Measurements from ENCODE around the gene ENC1.

Gene ENC1

DNA sequence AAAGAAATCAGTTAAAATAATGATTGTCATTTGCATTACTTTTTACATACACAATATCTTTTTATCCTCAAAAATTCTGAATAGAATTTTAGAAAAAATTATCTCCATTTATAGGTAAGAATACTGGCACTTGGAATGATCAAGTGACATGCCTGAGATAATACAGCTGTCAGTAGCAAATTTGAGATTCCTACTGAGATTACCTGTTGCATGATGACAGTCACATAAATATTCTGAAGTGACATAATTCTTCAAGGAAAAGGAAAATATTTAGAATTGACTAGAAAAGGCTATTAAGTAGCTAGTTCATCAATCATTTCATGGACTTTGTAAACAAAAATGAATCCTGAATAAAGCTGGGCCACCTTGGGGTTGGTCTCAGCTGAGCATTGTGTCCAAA lies 15.2 kb upstream of the ENC1 start:
- DNase-seq: no peak

DNA sequence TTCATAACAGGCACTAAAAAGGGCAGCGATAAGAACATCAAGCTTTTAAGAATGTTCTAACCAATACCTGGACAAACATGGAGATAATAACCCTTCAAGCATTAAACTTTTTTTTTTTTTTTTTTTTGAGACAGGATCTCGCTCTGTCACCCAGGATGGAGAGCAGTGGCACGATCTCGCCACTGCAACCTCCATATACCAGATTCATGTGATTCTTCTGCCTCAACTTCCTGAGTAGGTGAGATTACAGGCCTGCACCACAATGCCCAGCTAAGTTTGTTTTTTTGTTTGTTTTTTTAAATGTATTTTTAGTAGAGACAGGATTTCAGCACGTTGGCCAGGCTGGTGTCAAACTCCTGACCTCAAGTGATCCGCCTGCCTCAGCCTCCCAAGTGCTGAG lies 14.7 kb upstream of the ENC1 start:
- DNase-seq: no peak

DNA sequence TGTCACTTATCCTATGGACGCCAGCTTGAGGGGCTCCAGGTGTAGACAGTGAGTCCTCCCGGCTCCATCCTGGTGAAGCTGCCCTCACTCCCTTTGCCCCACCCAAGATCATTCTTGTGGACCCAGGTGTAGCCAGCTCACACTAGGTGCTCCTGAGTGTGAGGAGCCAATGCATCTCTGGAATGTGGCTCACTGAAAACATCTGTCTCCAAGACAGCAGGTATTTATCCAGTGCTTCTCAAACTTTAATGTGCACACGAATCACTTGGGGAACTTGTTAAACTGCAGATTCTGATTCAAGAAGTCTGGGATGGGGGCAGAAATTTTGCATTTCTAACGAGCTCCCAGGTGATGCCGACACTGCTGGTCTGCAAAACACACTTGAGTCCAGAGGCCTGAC lies 13.5 kb upstream of the ENC1 start:
- no peak for DNase-seq

DNA sequence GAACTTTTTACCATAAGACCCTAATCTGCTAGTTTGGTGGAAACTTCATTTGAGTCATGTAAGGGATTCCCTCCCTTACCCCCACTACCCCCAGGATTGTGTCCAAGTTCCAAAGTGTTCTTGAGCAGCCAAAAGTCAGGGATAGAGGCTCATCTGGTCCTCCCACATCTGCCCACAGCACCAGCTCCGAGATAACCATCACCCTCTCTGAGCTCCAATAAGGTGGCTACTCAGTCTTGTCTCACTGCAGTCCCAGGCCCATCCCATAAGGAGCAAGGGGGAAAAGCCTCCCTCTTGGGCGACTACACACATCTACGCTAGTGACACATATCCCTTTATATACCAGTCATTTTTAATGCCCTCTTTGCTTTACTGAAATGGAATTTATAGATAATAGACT lies 12.0 kb upstream of the ENC1 start:
- no peak for DNase-seq

DNA sequence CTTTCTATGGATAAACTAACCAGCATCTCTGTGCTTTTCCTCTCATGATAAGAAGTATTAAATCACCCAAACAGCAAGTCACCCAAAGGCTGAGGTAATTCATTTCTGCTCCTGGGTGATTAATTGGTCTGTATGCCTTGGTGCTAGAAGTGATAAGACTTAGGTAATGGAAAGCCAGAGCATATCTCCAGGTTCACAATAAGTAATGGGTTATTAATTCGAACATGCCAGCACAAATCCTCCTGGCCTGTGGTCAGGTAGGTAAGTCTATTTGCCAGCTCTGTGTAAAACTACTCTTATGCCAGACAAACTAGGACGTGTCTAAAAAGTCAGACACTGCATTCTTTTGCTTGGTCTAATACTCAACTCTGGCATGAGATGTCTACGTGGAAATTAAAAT lies 11.2 kb upstream of the ENC1 start:
- DNase-seq: no peak

DNA sequence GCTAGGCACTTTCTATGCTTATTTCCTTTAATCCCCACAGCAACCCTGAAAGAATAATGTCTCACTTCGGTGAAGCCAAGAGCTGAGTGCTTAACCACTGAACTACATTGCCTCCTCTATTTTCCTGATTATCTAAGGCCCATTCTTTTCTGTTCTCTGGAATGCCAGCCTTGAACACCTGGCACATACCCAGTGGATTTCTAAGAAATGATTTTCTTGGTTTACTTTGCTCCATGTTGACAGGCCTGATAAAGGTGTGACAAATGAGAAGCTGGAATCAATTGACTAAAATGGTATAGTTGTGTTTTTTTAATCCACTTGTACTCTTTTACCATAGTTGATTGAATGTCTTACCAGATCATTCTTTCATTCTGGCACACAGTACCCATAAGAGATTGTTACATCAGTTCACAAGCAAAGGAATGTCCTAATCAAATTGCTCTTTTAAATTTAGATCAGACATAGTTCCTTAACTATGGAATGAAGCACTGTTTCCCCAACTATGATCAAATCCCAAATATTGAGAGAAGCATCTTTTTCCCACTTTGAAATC lies 9.0 kb upstream of the ENC1 start:
- DNase-seq: no peak

DNA sequence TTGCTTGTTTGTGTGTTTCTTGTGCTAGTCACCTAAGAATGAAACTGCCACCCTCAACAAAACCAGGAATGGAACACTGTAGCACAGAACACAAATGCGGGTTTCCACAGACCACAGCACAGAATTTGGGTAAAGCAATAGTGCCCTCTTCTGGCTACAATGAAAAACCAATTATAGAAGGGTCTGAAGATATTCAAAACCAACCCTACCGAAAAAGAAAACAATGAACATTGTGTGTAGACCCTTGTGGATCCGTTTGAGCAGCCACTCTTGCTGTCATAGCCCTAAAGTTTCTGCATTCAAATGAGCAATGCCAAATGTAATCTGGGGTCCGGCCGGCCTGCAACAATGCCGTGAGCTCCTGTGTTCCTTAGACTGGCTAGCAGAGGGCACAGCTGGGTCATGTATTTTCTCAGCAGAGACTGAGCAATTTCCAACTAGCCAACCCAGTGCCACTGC lies 8.3 kb upstream of the ENC1 start:
- DNase-seq: peak; percentile 39 to 76

DNA sequence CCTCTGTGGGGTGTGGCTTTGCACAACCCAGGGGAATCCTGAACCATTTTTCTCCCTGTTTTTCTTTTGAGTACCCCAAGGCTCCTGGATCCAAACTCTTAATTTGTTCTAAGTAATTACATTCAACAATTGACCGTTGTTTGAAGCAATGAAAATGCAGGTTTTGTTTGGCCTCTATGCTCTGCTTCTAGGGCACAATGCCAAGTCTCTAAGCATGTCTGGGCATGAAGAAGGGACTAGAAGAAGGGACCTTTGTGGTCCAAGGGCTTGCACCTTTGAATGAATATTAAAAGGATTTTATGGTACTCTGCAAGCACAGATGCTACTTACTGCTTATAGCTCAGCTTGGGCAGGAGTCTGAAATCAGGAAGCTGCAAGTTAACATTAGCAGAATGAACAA lies 6.6 kb upstream of the ENC1 start:
- DNase-seq: peak; percentile 67 to 73

DNA sequence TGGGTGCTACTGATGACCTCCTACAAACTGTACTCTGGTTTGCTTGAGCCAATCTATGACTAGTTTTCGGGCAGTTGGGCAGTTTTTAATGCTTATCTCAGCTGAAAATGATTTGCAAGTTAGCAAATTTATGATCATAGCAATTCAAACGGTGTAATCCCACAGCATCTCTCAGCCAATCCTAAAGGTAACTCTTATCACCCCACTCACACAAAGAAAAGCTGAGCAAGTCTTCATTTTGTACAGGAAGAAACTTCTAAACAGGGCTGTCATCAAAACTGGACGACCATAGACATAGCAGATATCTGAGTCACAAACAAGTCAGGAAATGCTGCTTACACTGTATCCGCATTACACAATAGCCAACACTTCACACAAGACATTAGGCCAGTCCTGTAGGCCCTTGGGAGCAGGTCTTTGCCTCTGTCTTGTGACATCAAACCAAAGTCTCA lies 2.6 kb upstream of the ENC1 start:
- DNase-seq: peak in 1 of 2 experiments; percentile 6

DNA sequence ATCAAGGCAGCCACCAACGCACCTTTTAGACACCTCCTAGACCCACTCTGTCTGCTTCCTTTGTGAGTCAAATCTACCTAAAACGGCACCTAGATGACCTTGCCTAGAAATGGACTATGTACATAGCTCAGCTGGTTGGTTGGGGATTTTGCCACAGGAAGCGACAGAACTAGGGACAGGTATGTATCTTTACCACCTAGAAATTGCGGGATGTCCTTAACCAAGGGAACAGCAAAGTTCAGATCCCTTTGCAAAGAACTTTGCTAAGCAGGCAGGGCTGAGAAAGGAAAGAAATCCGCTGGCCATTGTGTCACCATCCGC lies 2.0 kb upstream of the ENC1 start:
- DNase-seq: peak in 1 of 2 experiments; percentile 8

DNA sequence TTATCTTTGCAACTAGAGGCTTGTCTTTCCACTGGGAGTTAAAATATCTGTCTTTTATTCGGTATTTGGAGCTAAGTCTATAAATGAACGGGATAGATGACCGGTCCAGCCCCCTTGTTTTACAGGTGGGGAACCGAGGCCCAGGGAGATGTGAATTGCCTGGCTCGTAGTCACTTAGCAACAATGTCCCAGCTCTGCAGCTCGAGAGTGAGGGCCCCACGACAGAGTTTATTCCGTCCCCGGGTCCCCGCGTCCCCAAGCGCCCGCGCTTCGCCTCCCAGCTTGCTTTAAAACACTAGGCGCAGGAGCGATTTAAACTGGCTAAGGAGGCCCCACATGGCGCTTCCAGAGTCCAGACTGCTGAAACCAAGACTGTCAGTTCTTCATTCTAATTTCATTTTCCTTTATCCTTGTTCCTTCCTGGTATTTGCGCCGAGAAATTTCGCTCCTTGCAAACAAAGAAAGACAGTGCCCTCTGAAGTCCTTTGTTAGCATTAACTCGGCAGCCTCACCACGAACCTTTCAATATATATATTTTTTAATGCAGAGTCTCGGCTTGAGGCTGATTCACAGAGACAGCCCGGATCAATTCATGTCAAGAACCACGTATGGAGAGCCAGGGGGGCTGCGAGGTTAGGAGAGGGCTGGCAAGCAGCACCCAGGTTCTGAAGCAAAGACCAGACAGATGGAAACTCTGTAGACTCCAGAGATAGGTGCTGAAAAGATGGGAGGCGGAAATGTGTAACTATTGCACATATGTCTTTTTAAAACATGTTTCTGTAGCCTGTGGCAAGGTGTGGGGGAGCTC lies 1.4 kb upstream of the ENC1 start:
- peak; percentile 55 to 78 for DNase-seq

DNA sequence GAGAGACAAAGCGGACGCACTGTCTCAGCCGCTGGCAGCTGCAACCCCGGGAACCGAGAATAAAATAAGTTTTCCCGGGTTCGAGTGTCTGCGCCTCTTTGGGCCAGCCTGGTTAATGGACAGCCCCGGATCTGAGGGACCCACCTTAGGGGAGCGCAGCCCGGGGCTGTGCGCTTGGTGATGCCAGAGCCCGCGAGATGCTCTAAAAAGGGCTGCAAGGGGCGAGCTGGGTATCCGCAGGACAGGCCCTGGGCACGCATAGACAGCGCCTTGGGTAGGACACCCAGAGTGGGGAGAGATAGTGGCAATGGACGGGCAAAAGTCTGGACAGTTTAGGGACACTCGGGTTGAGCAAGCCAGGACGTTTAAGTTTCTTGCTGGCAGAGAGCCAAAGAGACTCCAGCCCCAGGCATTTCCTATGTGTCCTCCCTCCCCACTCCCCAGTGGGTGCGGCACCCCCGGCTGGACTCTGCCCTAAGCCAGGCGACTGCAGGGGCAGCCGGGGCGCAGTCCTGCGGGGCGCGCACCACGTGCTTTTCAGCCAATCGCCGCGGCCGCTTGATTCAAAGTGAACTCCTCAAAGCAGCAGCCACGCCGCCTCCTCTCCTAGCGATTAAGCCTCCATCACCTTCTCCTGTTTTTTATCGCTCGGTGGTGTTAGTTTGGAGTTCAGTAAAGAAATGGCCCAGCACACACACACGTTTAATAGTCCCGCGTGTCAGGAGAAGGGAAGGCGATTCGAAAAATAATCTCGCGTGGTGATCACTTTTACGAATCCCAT lies 616 bp upstream of the ENC1 start:
- peak; percentile 69 to 82 for DNase-seq

DNA sequence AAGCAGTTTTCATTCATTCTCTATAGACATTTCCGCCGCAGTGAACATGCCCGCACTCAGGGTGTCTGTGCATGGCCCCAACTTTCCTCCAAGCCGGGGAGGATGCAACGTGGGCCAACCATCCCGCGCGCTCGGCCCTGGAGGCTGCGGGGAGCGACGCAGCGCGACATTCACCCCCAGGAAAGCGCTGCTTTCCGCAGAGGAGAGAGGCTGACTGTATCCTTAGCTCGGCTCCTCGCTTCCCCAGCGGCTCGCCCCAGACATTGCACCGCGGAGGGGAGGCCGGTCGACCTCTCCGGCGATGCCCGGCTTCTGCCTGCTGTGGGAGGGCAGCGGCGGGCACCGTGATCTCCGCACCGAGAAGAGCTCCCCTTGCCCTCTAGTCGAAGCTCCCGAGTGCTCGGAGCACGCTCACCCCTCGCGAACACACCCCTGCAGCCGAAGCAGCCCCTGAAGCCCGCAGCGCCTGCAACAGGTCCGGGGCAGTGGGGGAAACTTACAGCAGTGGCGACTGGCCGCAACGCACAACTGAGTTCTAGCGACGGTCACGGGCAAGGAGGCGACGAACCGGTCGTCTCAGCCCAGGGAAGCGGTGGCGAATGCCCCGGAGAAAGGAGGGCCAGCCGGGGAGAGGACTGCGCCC lies 600 bp downstream of the ENC1 start:
- DNase-seq: peak; percentile 45 to 71

DNA sequence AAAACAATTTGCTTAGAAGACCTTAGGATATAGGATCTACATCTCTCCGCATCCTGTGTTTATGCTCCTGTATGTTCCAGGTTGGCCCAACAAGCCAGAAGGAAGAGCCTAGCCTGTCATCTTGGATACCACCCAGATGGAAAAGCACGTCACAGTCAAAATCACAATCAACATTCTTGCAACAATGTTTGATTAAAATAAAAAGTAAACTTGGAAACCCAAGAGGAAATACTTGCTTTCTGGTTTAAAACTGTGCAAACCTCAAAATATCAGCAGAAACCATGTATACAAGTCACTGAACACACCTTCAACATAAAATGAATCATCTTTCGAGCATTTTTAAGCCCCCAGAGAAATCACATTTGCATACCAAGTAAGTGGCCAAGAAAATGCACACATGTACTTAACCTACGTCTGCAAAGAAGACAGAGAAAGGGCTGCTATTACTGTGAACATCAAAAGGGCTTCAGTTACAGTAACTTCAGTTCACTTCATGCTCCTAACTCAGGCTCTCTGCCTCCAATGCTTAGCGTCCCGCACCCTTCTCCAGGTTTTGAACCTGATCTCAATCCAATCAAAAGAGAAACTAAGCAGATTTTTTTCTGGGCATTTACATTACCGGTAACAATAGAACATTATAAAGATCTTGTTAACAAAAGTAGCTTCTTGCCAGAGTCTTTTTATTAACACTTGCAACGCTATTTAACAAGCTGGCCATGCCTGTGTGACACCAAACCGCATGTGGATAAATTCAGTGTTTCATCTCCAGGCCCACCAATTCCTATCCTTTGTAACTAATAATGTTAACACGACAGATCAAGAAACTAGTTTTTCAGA lies 1.3 kb downstream of the ENC1 start:
- DNase-seq: peak in 1 of 2 experiments; percentile 23

DNA sequence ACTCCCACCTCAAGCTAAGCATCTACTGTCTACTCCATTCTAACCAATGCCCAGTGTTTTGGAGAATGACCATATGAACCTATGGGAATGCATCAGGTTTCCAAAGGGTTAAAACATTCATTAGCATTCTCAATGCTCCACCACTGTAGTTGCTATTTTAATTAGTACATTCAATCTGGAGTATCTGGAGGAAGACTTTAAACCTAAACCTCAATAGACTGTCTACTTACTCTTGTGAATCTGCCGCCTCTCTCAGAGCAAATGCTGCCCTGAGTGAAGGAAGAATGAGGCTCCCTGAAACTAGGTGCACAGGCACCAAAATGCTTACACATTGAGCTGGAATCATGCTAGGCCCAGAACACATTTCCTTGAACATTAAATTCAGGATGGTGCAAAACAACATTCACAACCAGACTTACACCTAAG lies 2.0 kb downstream of the ENC1 start:
- peak in 1 of 2 experiments; percentile 8 for DNase-seq

DNA sequence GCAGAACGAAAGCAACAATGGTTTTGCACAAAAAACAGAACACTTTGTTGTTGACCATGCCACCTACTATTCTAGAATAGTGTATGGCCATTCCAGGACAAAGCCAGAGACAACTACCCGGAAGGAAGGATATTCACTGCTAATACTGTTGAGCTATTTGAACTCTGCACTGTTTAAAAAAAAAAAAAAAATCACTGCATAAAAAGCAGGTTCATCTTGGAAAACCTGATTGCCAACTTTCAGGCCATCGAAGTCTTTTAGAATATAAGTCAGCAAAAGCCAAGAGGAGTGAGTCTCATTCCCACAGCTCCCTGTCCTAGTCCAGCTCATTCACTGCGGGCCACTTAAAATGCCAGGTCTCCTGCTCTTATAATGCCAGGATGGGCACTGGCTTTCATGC lies 4.0 kb downstream of the ENC1 start:
- no peak for DNase-seq

DNA sequence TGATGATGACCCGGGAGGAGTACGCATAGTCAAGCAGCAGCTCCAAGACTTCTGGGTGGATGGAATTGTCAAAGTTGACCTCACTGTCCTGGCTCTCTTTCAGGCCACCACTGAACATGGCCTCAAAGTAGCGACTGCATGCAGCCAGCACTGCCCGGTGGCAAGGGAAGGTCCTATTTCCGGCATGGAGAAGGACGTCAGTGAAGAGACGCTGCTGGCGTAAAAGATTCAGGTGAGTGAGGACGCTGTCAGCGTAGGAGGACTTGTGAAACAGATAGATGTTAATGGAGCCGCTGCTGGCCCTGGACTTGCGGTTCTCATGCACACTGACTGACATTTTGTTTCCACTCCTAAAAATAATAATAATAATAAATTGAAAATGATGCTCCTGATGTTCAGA lies 4.4 kb downstream of the ENC1 start:
- no peak for DNase-seq

DNA sequence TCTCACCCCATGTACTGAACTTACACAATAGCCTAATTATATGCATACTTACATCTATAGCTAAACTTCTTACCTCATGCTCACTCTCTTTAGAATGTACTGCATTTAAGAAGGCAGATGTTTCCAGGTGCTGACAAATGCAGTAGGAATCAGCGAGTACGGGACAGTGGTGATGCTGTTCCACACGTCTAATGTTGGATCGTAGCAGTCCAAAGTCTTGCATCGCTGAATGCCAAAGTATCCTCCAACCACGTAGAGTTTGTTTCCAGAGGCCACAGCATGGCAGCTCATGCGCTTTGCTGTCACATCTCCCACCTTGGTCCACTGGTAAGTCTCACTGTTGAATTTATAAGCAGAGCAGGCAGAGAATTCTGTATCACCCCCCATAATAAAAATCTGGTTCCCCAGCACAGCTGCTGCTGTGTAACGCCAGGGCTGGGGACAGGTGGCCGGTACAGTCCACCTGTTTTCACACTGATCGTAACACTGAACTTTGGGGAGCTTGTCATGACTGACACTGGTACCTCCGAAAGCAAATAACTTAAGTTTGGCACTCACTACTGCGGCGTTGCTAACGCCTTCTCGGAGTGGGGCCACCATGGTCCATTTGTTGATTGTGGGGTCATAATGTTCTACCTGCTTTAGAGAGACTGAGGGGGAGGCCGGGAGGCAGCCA lies 5.8 kb downstream of the ENC1 start:
- DNase-seq: no peak

DNA sequence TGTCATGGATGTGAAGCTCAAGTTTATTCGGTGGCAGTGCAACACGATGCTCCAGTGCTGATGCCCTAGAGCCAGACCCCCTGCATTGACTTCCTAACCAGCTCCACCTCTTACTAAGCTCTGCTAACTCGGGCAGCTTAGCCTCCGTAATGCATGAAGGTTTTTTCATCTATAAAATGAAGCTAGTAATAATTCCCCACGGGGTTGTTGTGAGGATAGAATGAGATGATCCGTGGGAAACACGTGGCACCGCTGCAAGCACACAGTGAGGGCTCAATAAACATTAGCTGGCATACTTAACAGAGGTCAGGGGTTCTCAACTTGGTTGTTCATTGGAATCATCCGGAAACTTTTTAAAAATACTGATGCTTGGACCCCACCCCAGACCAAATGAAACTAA lies 6.8 kb downstream of the ENC1 start:
- DNase-seq: no peak

DNA sequence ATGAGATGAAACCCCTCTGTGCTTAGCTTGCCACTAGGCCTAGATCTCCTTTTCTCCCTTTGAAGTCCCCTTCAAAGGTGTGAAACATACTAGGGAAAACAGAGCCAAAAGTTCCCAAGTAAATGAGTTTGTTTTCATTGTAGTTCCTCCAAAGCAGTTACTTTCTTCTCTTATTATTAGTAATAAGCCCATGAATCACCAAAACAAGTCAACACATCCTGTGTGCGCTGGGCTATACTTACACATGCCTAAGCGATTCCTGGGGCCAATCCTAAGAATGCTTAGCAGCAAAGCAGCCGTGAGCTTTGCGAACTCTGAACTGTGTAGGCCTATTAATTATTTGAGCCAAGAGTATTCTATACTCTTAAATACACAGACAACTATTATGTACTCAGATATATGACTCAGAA lies 7.6 kb downstream of the ENC1 start:
- no peak for DNase-seq

DNA sequence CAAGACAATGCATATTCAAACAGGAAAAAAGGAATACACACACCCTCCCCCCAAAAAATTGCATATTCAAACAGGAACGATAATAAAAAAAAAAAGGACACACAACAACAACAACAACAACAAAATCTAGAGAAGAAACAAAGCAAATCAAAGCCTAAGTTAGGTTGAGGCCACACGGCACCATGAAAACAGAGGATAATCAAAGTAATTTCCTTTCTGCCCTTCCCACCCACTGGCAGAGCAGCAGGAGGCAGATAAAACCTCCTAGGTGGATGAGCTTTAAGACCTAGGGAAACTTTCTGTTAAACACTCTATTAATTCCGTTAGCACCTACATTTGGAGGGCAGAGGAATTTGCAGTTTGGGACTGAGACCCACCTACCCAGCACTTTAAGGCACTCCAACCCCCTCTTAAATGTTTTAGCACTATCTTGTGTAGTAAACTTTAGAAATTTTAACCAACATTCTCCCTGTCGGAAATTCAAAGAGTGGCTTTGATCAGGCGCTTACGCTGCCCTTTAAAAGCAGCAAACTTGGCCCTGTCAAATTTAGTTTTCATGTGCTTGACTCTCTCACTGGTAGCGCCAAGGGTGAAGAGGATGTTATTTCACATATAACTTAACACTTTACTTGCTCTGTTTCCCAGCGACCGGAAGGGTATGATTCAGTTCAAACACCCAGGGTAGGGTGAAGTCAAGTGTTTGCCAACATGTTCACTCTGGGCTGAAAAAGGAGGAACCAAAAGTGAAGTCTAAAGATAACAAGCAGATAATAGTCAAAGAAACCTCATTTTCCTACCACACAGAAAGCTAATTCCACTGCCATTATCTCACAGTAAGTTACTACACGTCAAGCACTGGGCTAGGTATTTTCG lies 9.2 kb downstream of the ENC1 start:
- no peak for DNase-seq
